ENCODE data around the gene KLHL8.

Gene KLHL8

DNA sequence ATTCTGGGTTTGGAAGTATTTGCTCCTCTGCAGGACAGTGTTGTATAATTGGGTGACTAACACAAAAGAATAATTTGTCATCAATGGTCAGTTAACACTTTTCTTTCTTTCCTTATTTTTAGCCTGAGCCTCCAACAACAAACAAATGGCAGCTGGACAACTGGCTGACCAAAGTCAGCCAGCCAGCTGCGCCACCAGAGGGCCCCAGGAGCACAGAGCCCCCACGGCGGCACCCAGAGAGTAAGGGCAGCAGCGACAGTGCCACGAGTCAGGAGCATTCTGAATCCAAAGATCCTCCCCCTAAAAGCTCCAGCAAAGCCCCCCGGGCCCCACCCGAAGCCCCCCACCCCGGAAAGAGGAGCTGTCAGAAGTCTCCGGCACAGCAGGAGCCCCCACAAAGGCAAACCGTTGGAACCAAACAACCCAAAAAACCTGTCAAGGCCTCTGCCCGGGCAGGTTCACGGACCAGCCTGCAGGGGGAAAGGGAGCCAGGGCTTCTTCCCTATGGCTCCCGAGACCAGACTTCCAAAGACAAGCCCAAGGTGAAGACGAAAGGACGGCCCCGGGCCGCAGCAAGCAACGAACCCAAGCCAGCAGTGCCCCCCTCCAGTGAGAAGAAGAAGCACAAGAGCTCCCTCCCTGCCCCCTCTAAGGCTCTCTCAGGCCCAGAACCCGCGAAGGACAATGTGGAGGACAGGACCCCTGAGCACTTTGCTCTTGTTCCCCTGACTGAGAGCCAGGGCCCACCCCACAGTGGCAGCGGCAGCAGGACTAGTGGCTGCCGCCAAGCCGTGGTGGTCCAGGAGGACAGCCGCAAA is 106.0 kb downstream of the KLHL8 start:
- POLR2A ChIA-PET = no interaction called here
- CTCF ChIA-PET = interaction anchor here (1.4 to 5.4 kb wide), 3 partner anchors 36 to 192 kb away, joined by 4 to 24 read pairs (median 5); no protein-coding TSS in a partner anchor
- DNase-seq (ENCODE audit: low read depth, low spot score) = no peak
- H3K4me3 ChIP-seq (ENCODE audit: low read depth, low read length) = no peak overlapping the region
- TF ChIP-seq, protein P1, sequence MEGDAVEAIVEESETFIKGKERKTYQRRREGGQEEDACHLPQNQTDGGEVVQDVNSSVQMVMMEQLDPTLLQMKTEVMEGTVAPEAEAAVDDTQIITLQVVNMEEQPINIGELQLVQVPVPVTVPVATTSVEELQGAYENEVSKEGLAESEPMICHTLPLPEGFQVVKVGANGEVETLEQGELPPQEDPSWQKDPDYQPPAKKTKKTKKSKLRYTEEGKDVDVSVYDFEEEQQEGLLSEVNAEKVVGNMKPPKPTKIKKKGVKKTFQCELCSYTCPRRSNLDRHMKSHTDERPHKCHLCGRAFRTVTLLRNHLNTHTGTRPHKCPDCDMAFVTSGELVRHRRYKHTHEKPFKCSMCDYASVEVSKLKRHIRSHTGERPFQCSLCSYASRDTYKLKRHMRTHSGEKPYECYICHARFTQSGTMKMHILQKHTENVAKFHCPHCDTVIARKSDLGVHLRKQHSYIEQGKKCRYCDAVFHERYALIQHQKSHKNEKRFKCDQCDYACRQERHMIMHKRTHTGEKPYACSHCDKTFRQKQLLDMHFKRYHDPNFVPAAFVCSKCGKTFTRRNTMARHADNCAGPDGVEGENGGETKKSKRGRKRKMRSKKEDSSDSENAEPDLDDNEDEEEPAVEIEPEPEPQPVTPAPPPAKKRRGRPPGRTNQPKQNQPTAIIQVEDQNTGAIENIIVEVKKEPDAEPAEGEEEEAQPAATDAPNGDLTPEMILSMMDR (IDR thresholded peaks at IDR 0.05; ENCODE audit: insufficient read depth, low read length, missing control alignments) = no peak

DNA sequence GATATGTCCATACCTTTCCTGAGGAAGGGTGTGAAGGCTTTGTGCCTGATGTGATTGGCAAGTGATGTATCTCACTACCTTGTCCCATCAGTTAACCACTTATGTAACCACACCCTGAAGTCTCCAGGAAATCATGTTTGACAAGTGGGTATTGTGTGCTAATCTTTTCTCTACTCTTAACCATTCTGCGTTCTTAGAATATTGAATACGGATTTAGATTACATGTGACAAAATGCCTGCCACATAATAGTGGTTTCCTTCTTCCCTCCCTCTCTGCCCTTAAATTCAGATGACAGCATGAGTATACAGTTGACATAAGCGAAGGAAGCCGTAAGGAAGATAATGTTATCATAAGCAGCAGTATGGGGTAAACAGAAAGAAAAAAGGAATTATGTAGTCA is 108.4 kb downstream of the KLHL8 start:
- ChIA-PET POLR2A (no interaction called here), CTCF (no interaction called here)

More for the DNA sequence above, 108.4 kb downstream of the KLHL8 start:
- DNase-seq (ENCODE audit: low read depth, low spot score) = no peak
- no peak overlapping the region for H3K4me3 ChIP-seq (ENCODE audit: low read depth, low read length)
- TF ChIP-seq, protein P1 (IDR thresholded peaks at IDR 0.05; ENCODE audit: insufficient read depth, low read length, missing control alignments) = no peak
